Calu3 (cell line): ENCODE measurements around the gene PIP5K1A. TPM values are rescaled to one million over a fixed set of nuclear protein-coding genes. Genes with fewer than 3 reads are reported as not detected.
A peak's percentile ranks its signal among the peaks of the same experiment; 100 is the strongest.
"Not testable (repeated sequence)": the region's sequence is repeated elsewhere in the genome, so short reads cannot be mapped to it uniquely, and the experiment has no call there.

ENCODE experiments used
- BruUV-seq: library from RNA; stranded (reverse); fragments of 400-500 nt; replicated peaks from 2 replicates; lab custom pipeline; 2021; lab: Mats Ljungman, UMichigan
- CTCF ChIA-PET: fragments of 300-600 bp; sonication (Branson Sonifier 250); formaldehyde crosslinking; loops from one replicate; lab custom pipeline; 2022; ENCODE audit warnings: antibody characterized with exemption; lab: Charles Lee
- DNase-seq: peaks from one replicate; pipeline ENCODE4 v3.0.0; 2022
- H3K27ac Mint-ChIP-seq: one replicate; pipeline ENCODE4 v1.8.0; 2022; ENCODE audit warnings: mixed read lengths; ENCODE audit not compliant: unreplicated experiment
- H3K27me3 Mint-ChIP-seq: one replicate; pipeline ENCODE4 v1.8.0; 2022; ENCODE audit warnings: mixed read lengths; ENCODE audit not compliant: unreplicated experiment
- H3K36me3 Mint-ChIP-seq: one replicate; pipeline ENCODE4 v1.8.0; 2022; ENCODE audit warnings: mild to moderate bottlenecking, moderate library complexity, mixed read lengths; ENCODE audit not compliant: insufficient read depth, unreplicated experiment
- H3K4me1 Mint-ChIP-seq: one replicate; pipeline ENCODE4 v1.8.0; 2022; ENCODE audit warnings: mild to moderate bottlenecking, low read depth, mixed read lengths; ENCODE audit not compliant: unreplicated experiment
- H3K4me3 Mint-ChIP-seq: one replicate; pipeline ENCODE4 v1.8.0; 2022; ENCODE audit warnings: mild to moderate bottlenecking, low read depth, moderate library complexity, mixed read lengths; ENCODE audit not compliant: unreplicated experiment
- H3K9me3 Mint-ChIP-seq: one replicate; pipeline ENCODE4 v1.8.0; 2022; ENCODE audit warnings: low read depth, mixed read lengths; ENCODE audit not compliant: unreplicated experiment
- intact Hi-C: fragments of 100-400 bp; cut with micrococcal nuclease; formaldehyde crosslinking; loops from one replicate; pipeline ENCODE4 v1.10.0; 2022; ENCODE audit not compliant: unreplicated experiment
- total RNA-seq: library from RNA; stranded (reverse); gene quantifications from 2 replicates; pipeline ENCODE4 v1.2.3, GENCODE V29; 2022
- TF ChIP-seq, protein P1 (sequence below): fragments of 200-600 bp; IDR thresholded peaks from one replicate; pipeline ENCODE4 v1.8.0; 2022; ENCODE audit warnings: antibody characterized with exemption; ENCODE audit not compliant: unreplicated experiment

PIP5K1A gene
- total RNA-seq, 1 experiment from 2014 or later = 96.2 TPM

DNA sequence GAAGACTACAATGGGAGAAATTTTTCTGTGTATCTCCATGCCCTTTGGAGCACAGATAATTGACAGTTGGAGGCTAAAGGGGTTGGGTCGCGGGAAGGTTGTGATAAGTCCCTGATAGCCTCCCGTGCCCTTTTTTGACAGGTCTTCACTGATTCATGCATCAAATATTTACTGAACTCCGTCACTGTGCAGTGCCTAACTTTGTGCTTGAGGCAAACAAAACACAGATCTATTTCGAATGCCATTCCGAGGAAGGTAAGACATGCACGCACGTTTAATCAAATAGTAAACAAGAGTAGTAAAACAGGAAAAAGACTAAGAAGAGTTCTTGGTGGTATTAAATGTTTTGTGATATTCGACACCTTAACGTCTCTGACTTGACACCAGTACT is 494 bp upstream of the PIP5K1A start:
- peaks cover 69% of the 10 kb centered on the region for H3K36me3 Mint-ChIP-seq
- H3K27ac Mint-ChIP-seq = peak overlapping the region; percentile 95
- H3K4me1 Mint-ChIP-seq = peaks cover 32% of the 10 kb centered on the region
- DNase-seq = peak; percentile 40
- no peaks in the 10 kb centered on the region for H3K27me3 Mint-ChIP-seq
- CTCF ChIA-PET = interaction anchor here (0.6 to 1.6 kb wide), 2 partner anchors 54 to 86 kb away, joined by 4 to 9 read pairs; no protein-coding TSS in a partner anchor
- TF ChIP-seq, protein P1, sequence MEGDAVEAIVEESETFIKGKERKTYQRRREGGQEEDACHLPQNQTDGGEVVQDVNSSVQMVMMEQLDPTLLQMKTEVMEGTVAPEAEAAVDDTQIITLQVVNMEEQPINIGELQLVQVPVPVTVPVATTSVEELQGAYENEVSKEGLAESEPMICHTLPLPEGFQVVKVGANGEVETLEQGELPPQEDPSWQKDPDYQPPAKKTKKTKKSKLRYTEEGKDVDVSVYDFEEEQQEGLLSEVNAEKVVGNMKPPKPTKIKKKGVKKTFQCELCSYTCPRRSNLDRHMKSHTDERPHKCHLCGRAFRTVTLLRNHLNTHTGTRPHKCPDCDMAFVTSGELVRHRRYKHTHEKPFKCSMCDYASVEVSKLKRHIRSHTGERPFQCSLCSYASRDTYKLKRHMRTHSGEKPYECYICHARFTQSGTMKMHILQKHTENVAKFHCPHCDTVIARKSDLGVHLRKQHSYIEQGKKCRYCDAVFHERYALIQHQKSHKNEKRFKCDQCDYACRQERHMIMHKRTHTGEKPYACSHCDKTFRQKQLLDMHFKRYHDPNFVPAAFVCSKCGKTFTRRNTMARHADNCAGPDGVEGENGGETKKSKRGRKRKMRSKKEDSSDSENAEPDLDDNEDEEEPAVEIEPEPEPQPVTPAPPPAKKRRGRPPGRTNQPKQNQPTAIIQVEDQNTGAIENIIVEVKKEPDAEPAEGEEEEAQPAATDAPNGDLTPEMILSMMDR = no peak
- no TSS peak for BruUV-seq
- no peaks in the 10 kb centered on the region for H3K9me3 Mint-ChIP-seq
- intact Hi-C loops = loop anchor here (2.0 to 10.0 kb wide), 3 partner anchors 143 to 637 kb away; partner anchors contain the start of genes C2CD4D, CGN and RORC
- peak overlapping the region; percentile 96 for H3K4me3 Mint-ChIP-seq

DNA sequence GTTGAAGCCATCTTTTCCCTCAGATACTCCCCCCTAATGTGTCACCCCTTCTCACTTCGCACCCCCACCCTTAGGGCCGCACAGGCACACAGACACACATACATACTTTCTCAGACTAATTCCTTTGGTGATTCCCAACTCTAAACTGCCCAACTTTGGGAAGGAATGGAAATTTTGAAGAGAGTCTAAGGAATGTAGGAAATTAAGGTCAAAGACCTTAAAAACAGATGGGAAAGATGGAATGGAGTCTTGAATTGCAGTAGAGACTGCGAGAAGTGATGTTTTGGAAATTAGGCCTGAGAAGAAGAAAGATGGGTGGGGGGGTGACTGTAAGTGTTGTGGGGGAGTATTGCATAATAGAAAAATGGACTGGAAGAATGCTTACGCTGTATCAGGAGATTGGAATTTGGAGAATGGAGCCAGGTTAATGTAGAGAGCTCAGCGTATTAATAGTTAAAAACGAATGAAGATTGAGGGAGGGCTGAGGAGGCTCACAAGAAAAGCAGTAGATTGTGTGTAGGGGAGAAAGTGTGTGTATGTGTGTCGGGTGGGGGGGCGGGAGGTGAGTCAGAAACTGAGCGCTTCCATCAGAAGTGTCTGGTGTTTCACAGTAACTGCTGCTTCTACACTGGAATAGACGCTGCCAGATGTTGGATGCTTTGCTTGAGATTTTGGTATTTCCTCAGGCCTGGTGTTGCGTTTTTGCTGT is 1.7 kb downstream of the PIP5K1A start:
- TF ChIP-seq, protein P1 = no peak
- no peaks in the 10 kb centered on the region for H3K9me3 Mint-ChIP-seq
- BruUV-seq = no TSS peak
- peak overlapping the region; percentile 96 for H3K4me3 Mint-ChIP-seq
- peaks cover 62% of the 10 kb centered on the region for H3K36me3 Mint-ChIP-seq
- H3K4me1 Mint-ChIP-seq = peaks cover 31% of the 10 kb centered on the region
- no peak for DNase-seq
- H3K27me3 Mint-ChIP-seq = no peaks in the 10 kb centered on the region
- CTCF ChIA-PET = interaction anchor here (0.6 to 1.0 kb wide), 5 partner anchors 10 to 151 kb away, joined by 3 to 6 read pairs (median 4); partner anchors contain the start of genes PSMD4 and VPS72
- peak overlapping the region; percentile 95 for H3K27ac Mint-ChIP-seq
- intact Hi-C loops = loop anchor here (5.0 to 10.0 kb wide), 2 partner anchors 312 to 635 kb away; partner anchors contain the start of genes C2CD4D, CGN and RORC

DNA sequence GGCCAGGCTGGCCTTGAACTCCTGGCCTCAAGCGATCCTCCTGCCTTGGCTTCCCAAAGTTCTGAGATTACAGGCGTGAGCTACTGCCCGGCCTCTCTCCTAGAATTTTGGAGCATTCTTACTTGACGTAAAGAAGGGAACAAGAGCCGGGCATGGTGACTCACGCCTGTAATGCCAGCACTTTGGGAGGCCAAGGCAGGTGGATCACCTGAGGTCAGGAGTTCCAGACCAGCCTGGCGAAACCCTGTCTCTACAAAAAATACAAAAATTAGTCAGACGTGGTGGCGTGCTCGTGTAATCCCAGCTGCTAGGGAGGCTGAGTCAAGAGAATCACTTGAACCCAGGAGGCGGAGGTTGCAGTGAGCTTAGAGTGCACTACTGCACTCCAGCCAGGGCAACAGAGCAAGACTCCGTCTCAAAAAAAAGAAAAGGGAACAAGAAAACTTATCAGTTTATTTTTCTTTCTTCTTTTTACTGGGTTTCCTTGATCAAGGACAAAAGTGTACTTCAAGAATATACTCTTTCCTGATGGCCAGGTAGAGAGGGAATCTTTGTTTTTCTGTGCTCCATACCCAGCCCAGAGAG is 7.1 kb downstream of the PIP5K1A start:
- not testable (repeated sequence) for H3K4me3 Mint-ChIP-seq, BruUV-seq

DNA sequence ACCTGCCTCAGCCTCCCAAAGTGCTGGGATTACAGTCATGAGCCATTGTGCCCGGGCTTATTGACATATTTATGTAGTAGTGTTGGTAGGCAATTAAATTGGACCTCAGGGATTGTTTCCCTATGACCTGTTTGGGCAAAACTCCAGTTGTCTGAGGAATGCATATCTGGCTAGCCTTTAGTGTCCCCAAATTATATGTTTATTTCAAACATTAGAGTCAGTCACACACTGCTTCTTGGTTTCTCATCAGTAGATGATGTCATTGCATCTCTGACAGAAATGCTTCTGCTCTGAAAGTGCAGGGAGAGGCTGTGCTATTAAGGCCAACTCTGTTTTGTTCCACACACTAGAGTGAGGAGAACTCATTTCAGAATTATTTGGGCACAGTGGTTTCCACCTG is 12.5 kb downstream of the PIP5K1A start:
- no peaks in the 10 kb centered on the region for H3K9me3 Mint-ChIP-seq
- H3K36me3 Mint-ChIP-seq = peaks cover 70% of the 10 kb centered on the region
- no peaks in the 10 kb centered on the region for H3K4me1 Mint-ChIP-seq
- H3K27ac Mint-ChIP-seq = no peak overlapping the region
- no peaks in the 10 kb centered on the region for H3K27me3 Mint-ChIP-seq
- intact Hi-C loops = no loop called here
- BruUV-seq = no TSS peak
- TF ChIP-seq, protein P1 = no peak
- DNase-seq = no peak
- CTCF ChIA-PET = no interaction called here
- no peak overlapping the region for H3K4me3 Mint-ChIP-seq

More for the DNA sequence above, 7.1 kb downstream of the PIP5K1A start:
- H3K9me3 Mint-ChIP-seq, H3K27me3 Mint-ChIP-seq, intact Hi-C loops, DNase-seq, H3K27ac Mint-ChIP-seq: not testable (repeated sequence)
- H3K4me1 Mint-ChIP-seq = peaks cover 13% of the 10 kb centered on the region
- CTCF ChIA-PET = interaction anchor here (0.6 kb wide), 1 partner anchor 105 kb away, joined by 9 read pairs; no protein-coding TSS in a partner anchor
- peaks cover 45% of the 10 kb centered on the region for H3K36me3 Mint-ChIP-seq
